Activated B cell treated with CpG ODN at 0.5 μM for 24 hours (primary cell): Measurements from ENCODE around the gene SLIT3. TPM values are rescaled to one million over a fixed set of nuclear protein-coding genes. Genes with fewer than 3 reads are reported as not detected.

Experiments used
- ATAC-seq: fragments of 200-7000 bp; cut with Tn5 transposase; one replicate; pipeline ENCODE4 v1.10.0; 2021; ENCODE audit warnings: low read depth, mild to moderate bottlenecking, moderate library complexity
- CTCF ChIA-PET: fragments of 350-600 bp; sonication (Branson Sonifier 250); formaldehyde crosslinking; loops from one replicate; lab custom pipeline; 2021; ENCODE audit warnings: antibody characterized with exemption; lab: Charles Lee
- POLR2A ChIA-PET: fragments of 350-600 bp; sonication (Branson Sonifier 250); formaldehyde crosslinking; loops from one replicate; lab custom pipeline; 2021; ENCODE audit warnings: antibody characterized with exemption; lab: Charles Lee
- DNase-seq: peaks from one replicate; pipeline ENCODE4 v3.0.0; 2022
- H3K27ac Mint-ChIP-seq: one replicate; pipeline ENCODE4 v1.8.0; 2020; ENCODE audit warnings: mixed read lengths
- H3K27me3 Mint-ChIP-seq: one replicate; pipeline ENCODE4 v1.8.0; 2021; ENCODE audit warnings: mixed read lengths
- H3K36me3 Mint-ChIP-seq: one replicate; pipeline ENCODE4 v1.8.0; 2021; ENCODE audit warnings: low read depth, mixed read lengths
- H3K4me1 Mint-ChIP-seq: one replicate; pipeline ENCODE4 v1.8.0; 2021; ENCODE audit warnings: mixed read lengths
- H3K4me3 Mint-ChIP-seq: one replicate; pipeline ENCODE4 v1.8.0; 2020; ENCODE audit warnings: mild to moderate bottlenecking, mixed read lengths
- H3K9me3 Mint-ChIP-seq: one replicate; pipeline ENCODE4 v1.8.0; 2020; ENCODE audit warnings: mixed read lengths
- intact Hi-C: fragments of 100-400 bp; cut with micrococcal nuclease; formaldehyde crosslinking; loops from one replicate; pipeline ENCODE4 v1.15.1; 2024
- total RNA-seq: library from RNA; stranded (reverse); gene quantifications from 2 replicates; pipeline ENCODE4 v1.2.3, GENCODE V29; 2022
- TF ChIP-seq, protein P1 (sequence below): fragments of 200-600 bp; IDR thresholded peaks from one replicate; pipeline ENCODE4 v1.8.0; 2022; ENCODE audit warnings: antibody characterized with exemption, mild to moderate bottlenecking

Gene SLIT3
- total RNA-seq, 1 donor from 2014 or later = not detected

DNA sequence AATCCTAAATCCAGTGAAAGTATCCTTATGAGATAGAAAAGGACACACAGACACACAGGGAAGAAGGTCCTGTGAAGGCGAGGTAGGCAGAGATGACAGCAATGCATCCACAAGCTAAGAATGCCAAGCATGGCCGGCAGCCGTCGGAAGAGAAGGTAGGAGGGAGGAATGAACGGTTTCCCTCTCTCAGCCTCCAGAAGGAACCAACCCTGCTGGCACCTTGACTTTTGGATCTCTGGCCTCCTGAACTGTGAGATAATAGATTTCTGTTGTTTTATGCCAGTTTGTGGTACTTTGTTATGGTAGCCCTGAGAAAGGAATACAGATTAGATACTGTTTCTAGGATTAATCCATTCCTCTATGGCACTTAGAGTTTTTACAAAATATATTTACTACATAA lies 645.6 kb downstream of the SLIT3 start:
- ATAC-seq (no peak), DNase-seq (no peak)
- Mint-ChIP-seq H3K4me3 (no peak overlapping the region), H3K27ac (no peak overlapping the region), H3K27me3 (peaks cover 2% of the 10 kb centered on the region), H3K36me3 (no peaks in the 10 kb centered on the region), H3K9me3 (no peaks in the 10 kb centered on the region), H3K4me1 (no peaks in the 10 kb centered on the region)
- intact Hi-C loops = no loop called here
- ChIA-PET POLR2A (no interaction called here), CTCF (no interaction called here)
- TF ChIP-seq, protein P1, sequence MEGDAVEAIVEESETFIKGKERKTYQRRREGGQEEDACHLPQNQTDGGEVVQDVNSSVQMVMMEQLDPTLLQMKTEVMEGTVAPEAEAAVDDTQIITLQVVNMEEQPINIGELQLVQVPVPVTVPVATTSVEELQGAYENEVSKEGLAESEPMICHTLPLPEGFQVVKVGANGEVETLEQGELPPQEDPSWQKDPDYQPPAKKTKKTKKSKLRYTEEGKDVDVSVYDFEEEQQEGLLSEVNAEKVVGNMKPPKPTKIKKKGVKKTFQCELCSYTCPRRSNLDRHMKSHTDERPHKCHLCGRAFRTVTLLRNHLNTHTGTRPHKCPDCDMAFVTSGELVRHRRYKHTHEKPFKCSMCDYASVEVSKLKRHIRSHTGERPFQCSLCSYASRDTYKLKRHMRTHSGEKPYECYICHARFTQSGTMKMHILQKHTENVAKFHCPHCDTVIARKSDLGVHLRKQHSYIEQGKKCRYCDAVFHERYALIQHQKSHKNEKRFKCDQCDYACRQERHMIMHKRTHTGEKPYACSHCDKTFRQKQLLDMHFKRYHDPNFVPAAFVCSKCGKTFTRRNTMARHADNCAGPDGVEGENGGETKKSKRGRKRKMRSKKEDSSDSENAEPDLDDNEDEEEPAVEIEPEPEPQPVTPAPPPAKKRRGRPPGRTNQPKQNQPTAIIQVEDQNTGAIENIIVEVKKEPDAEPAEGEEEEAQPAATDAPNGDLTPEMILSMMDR = no peak

DNA sequence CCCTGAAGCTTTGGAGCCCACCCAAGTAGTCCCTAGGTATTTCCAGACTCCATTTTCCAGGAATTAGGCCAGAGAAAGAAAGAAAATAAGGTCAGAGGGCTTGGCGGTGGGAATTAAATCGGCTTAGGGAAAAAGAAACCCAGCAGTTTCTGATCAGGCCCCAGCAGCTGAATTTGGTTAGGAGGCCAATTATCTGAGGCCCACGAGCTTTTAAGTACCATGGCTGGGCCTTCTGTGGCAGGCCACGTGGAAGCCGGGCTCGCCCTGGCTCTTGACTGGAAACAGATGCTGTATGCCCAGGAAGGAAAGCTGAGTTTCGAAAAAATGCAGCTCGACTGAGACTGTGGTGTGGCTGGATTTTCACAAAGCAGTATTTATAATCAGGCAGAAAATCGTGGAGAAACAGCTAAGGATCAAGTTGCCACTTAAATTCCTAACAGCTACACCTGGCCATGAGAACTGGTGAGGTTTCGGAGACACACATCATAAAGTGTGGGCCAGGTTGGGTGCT lies 646.7 kb downstream of the SLIT3 start:
- ATAC-seq (no peak), DNase-seq (no peak)
- POLR2A ChIA-PET = no interaction called here
- H3K4me1 Mint-ChIP-seq = no peaks in the 10 kb centered on the region
- H3K27ac Mint-ChIP-seq = no peak overlapping the region
- peaks cover 2% of the 10 kb centered on the region for H3K27me3 Mint-ChIP-seq
- H3K4me3 Mint-ChIP-seq = no peak overlapping the region
- CTCF ChIA-PET = no interaction called here
- intact Hi-C loops = no loop called here
- no peaks in the 10 kb centered on the region for H3K36me3 Mint-ChIP-seq
- TF ChIP-seq, protein P1 = no peak
- peaks cover 2% of the 10 kb centered on the region for H3K9me3 Mint-ChIP-seq

- ChIA-PET CTCF (no interaction called here), POLR2A (no interaction called here)
- no peak for ATAC-seq
- Mint-ChIP-seq H3K27me3 (peaks cover 2% of the 10 kb centered on the region), H3K4me3 (no peak overlapping the region), H3K4me1 (no peaks in the 10 kb centered on the region), H3K36me3 (no peaks in the 10 kb centered on the region), H3K27ac (no peak overlapping the region), H3K9me3 (peaks cover 6% of the 10 kb centered on the region)
- intact Hi-C loops = no loop called here
- TF ChIP-seq, protein P1 = no peak
- no peak for DNase-seq
Measured at GRCh38 chr5:168653626-168654025, 647.3 kb downstream of the SLIT3 start.

DNA sequence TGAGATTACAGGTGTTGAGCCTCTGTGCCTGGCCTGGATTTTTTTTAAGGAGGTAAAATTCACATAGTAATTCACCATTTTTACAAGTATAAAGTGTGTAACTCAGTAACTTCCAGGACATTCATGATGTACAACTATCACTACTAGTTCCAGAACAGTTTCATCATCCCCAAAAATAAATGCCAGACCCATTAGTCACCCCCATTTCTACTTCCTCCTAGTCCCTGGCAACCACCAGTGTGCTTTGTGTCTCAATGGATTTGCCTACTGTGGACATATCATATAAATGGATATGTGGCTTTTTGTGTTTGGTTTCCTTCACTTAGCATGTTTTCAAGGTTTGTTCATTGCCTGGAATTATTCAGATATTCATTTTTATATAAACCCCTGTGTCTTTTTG lies 649.3 kb downstream of the SLIT3 start:
- H3K4me3 Mint-ChIP-seq = no peak overlapping the region
- no peak for ATAC-seq
- no peaks in the 10 kb centered on the region for H3K4me1 Mint-ChIP-seq
- peaks cover 2% of the 10 kb centered on the region for H3K27me3 Mint-ChIP-seq
- TF ChIP-seq, protein P1 = no peak
- ChIA-PET CTCF (no interaction called here), POLR2A (no interaction called here)
- DNase-seq = no peak
- intact Hi-C loops = no loop called here
- H3K9me3 Mint-ChIP-seq = peaks cover 6% of the 10 kb centered on the region
- no peaks in the 10 kb centered on the region for H3K36me3 Mint-ChIP-seq
- no peak overlapping the region for H3K27ac Mint-ChIP-seq

DNA sequence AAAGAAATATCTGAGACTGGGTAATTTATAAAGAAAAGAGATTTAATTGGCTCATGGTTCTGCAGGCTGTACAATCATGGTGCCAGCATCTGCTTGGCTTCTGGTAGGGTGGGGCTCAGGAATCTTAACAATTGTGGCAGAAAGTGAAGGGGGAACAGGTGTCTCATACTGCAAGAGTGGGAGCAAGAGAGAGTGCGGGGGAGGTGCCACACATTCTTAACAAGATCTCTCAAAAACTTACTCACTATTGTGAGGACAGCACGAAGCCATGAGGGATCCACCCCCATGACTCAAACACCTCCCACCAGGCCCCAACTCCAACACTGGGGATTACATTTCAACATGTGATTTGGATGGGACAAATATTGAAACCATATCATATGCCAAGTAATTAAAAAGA lies 651.6 kb downstream of the SLIT3 start:
- Mint-ChIP-seq H3K27ac (no peak overlapping the region), H3K4me3 (no peak overlapping the region), H3K4me1 (no peaks in the 10 kb centered on the region), H3K27me3 (peaks cover 2% of the 10 kb centered on the region), H3K36me3 (no peaks in the 10 kb centered on the region), H3K9me3 (peaks cover 13% of the 10 kb centered on the region)
- ChIA-PET POLR2A (no interaction called here), CTCF (no interaction called here)
- no peak for ATAC-seq
- DNase-seq = no peak
- intact Hi-C loops = no loop called here
- TF ChIP-seq, protein P1 = no peak
